HAP-1 (cell line): Measurements from ENCODE around the gene SMPD3.

Experiments
- DNase-seq, 2 experiments: peaks; one replicate each; pipeline ENCODE4 v3.0.0-alpha.2; 2016 to 2020; ENCODE audit warnings: low spot score in 2 of 2
- H3K27me3 ChIP-seq: fragments of 250-450 bp; sonication (Bioruptor Pico); 2 replicates; pipeline ENCODE4 v1.5.1; 2020; ENCODE audit warnings: low read depth, mild to moderate bottlenecking, moderate library complexity
- H3K36me3 ChIP-seq: fragments of 250-450 bp; sonication (Bioruptor Pico); replicated peaks from 2 replicates; pipeline ENCODE4 v1.5.1; 2020; ENCODE audit warnings: mild to moderate bottlenecking
- H3K4me1 ChIP-seq: fragments of 250-450 bp; sonication (Bioruptor Pico); 2 replicates; pipeline ENCODE4 v1.5.1; 2020; ENCODE audit warnings: mild to moderate bottlenecking
- H3K4me3 ChIP-seq: fragments of 250-450 bp; sonication (Bioruptor Pico); 2 replicates; pipeline ENCODE4 v1.5.1; 2020; ENCODE audit warnings: mild to moderate bottlenecking, moderate library complexity
- H3K9me3 ChIP-seq: fragments of 250-450 bp; sonication (Bioruptor Pico); 2 replicates; pipeline ENCODE4 v1.5.1; 2020; ENCODE audit warnings: mild to moderate bottlenecking, moderate library complexity
- in situ Hi-C: fragments of 300-500 bp; cut with MboI; formaldehyde crosslinking; loops from 3 replicates; pipeline ENCODE4 v1.14.3; 2020; ENCODE audit warnings: low sequenced_read_pairs, inconsistent platforms, mixed read lengths

SMPD3 gene

GRCh38 chr16:68328151-68328859 is 120.0 kb downstream of the SMPD3 start:
- no peaks in the 10 kb centered on the region for H3K27me3 ChIP-seq
- in situ Hi-C loops, result loop anchor here (5.0 kb wide), 1 partner anchor 66 kb away; the partner anchor contains the start of gene SLC7A6
- peak; percentile 79 to 85 for DNase-seq
- H3K9me3 ChIP-seq, result no peaks in the 10 kb centered on the region
- peaks cover 2% of the 10 kb centered on the region for H3K4me1 ChIP-seq
- H3K36me3 ChIP-seq, result peaks cover 70% of the 10 kb centered on the region
- H3K4me3 ChIP-seq, result no peak overlapping the region

DNA sequence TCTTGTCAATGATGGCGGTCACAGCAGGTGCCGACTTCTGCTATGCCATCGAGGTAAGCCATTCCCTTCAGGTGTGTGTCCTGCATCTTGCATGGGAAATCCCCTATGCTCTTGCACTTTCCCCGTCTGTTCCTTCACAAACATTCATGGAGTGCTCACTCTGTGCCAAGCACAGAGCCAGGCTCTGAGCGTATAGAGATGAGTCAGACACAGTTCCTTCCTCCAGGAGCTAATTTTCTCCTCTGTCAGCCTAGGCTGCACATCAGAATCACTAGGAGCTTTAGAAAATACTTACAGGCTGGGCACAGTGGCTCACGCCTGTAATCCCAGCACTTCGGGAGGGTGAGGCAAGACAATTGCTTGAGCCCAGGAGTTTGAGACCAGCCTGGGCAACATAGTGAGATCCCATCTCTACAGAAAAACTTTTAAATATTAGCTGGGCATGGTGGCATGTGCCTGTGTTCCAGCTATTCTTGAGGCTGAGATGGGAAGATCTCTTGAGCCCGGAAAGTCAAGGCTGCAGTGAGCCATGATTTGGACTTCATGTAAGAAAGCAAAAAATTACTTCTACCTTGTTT is 123.4 kb downstream of the SMPD3 start:
- in situ Hi-C loops, result loop anchor here (5.0 kb wide), 1 partner anchor 63 kb away; the partner anchor contains the start of gene SLC7A6
- H3K4me1 ChIP-seq, result peaks cover 2% of the 10 kb centered on the region
- H3K36me3 ChIP-seq, result peaks cover 62% of the 10 kb centered on the region
- H3K4me3 ChIP-seq, result no peak overlapping the region
- no peaks in the 10 kb centered on the region for H3K27me3 ChIP-seq
- DNase-seq, result no peak
- no peaks in the 10 kb centered on the region for H3K9me3 ChIP-seq

DNA sequence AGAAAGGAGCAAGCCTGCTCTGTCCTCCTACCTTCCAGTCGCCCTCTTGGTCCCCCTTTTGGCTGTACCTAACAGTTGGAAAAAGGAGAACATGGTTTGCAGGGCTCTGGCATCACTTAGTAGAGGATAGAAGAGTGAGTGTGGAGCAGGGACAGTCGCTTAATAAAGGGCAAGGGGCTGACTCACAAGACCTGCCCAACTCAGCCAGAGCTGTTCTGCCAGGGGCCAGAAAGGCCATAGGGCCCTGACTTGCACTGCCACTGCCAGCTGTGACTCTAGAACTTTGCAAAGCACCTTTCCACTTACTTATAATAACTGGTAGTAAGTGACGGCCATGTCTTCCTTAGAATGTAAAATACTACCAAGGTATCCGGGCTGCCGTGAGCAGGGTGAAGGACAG is 124.0 kb downstream of the SMPD3 start:
- in situ Hi-C loops, result no loop called here
- no peak for DNase-seq
- H3K4me3 ChIP-seq, result no peak overlapping the region
- peaks cover 60% of the 10 kb centered on the region for H3K36me3 ChIP-seq
- peaks cover 2% of the 10 kb centered on the region for H3K4me1 ChIP-seq
- H3K27me3 ChIP-seq, result no peaks in the 10 kb centered on the region
- H3K9me3 ChIP-seq, result no peaks in the 10 kb centered on the region

DNA sequence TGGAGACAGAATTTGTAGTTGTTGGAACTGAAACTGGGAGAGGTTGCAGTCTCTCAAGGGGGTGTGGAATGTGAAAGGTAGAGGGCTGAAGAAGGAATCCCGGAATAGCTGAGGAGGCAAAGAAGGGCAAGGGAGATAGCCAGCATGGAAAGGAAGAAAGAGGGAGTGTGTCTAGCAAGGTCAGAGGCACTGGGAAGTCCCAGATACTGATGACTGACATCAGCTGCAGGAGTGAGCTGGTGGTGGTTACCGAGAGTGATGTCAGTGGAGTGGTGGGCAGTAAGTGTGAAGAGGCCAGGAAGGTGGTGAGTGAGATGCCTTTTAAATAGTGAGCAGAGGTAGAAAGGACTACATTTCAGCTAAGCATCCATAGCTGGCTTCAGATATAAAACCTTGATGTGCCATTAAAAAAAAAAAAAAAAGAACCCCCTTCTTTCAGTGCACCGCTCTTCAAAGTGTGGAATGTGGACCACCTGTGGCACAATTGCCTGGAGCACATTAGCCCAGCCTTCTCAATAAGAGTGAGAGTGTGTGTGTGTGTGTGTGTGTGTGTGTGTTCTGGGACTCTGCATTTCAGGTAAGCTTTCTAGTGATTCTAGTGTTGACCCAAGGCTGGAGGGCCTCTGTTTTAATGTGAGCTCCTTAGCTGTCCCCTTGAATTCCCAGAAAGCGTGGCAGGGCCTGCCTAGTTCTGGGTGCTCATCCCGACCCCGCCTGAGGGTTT is 129.0 kb downstream of the SMPD3 start:
- no peak overlapping the region for H3K4me3 ChIP-seq
- in situ Hi-C loops, result no loop called here
- no peaks in the 10 kb centered on the region for H3K9me3 ChIP-seq
- no peaks in the 10 kb centered on the region for H3K4me1 ChIP-seq
- H3K36me3 ChIP-seq, result peaks cover 57% of the 10 kb centered on the region
- no peak for DNase-seq
- H3K27me3 ChIP-seq, result no peaks in the 10 kb centered on the region

GRCh38 chr16:68313116-68313515 is 135.2 kb downstream of the SMPD3 start:
- peaks cover 29% of the 10 kb centered on the region for H3K36me3 ChIP-seq
- no peak for DNase-seq
- peaks cover 12% of the 10 kb centered on the region for H3K4me1 ChIP-seq
- in situ Hi-C loops, result no loop called here
- H3K4me3 ChIP-seq, result no peak overlapping the region
- no peaks in the 10 kb centered on the region for H3K27me3 ChIP-seq
- no peaks in the 10 kb centered on the region for H3K9me3 ChIP-seq

GRCh38 chr16:68310774-68311511 is 137.4 kb downstream of the SMPD3 start, which contains the start of the genes PRMT7 and SLC7A6OS:
Gene PRMT7, plus strand, starts transcription at chr16:68311019. Its CDS starts 4,961 bp downstream, at chr16:68315980.
Gene SLC7A6OS, minus strand, starts transcription at chr16:68310946. Its CDS starts 20 bp downstream, at chr16:68310926.
- H3K4me3 ChIP-seq, result peak within 1 kb of the TSS; percentile 86
- in situ Hi-C loops, result no loop called here
- H3K9me3 ChIP-seq, result no peaks in the 10 kb centered on the region
- H3K36me3 ChIP-seq, result peaks cover 35% of the 10 kb centered on the region
- H3K4me1 ChIP-seq, result peaks cover 12% of the 10 kb centered on the region
- peak; percentile 95 for DNase-seq
- no peaks in the 10 kb centered on the region for H3K27me3 ChIP-seq

- no peak for DNase-seq
- Histone ChIP-seq H3K4me1 (peaks cover 12% of the 10 kb centered on the region), H3K4me3 (peak overlapping the region; percentile 86), H3K9me3 (no peaks in the 10 kb centered on the region), H3K27me3 (no peaks in the 10 kb centered on the region), H3K36me3 (peaks cover 31% of the 10 kb centered on the region)
- in situ Hi-C loops, result no loop called here
Measured at GRCh38 chr16:68310437-68310773, 137.9 kb downstream of the SMPD3 start.

DNA sequence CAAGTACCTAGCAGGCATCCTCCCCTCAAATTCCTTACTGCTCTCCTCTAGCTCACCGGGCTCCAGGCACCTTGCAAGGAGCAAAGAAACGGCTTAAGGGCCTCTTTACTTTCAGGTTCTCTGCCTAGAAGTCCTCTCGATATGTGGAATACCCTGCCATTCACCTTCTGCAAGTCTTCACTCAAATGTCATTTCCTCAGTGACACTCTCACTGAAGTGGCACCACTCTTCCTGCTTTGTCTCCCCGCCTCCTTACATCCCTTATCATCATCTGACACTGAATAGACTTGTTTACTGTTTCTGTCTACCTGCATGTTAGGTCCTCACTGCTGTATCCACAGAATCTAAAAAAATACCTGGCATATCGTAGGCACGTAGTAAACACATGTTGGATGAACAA is 138.5 kb downstream of the SMPD3 start:
- H3K9me3 ChIP-seq, result no peaks in the 10 kb centered on the region
- no peak for DNase-seq
- peak overlapping the region; percentile 86 for H3K4me3 ChIP-seq
- no peaks in the 10 kb centered on the region for H3K27me3 ChIP-seq
- in situ Hi-C loops, result no loop called here
- H3K4me1 ChIP-seq, result peaks cover 12% of the 10 kb centered on the region
- H3K36me3 ChIP-seq, result peaks cover 33% of the 10 kb centered on the region
